B cell (primary cell): ENCODE measurements around the gene MEA1. TPM values are rescaled to one million over a fixed set of nuclear protein-coding genes. Genes with fewer than 3 reads are reported as not detected.
"Not testable (repeated sequence)": the region's sequence is repeated elsewhere in the genome, so short reads cannot be mapped to it uniquely, and the experiment has no call there.

Experiments
- ATAC-seq: fragments of 200-7000 bp; cut with Tn5 transposase; one replicate; pipeline ENCODE4 v1.10.0; 2021; ENCODE audit warnings: low read depth, mild to moderate bottlenecking, moderate number of reproducible peaks, moderate library complexity
- CTCF ChIA-PET: fragments of 350-600 bp; sonication (Branson Sonifier 250); formaldehyde crosslinking; loops from one replicate; lab custom pipeline; 2021; ENCODE audit warnings: antibody characterized with exemption, inconsistent platforms; lab: Charles Lee
- POLR2A ChIA-PET: fragments of 350-600 bp; sonication (Branson Sonifier 250); formaldehyde crosslinking; loops from one replicate; lab custom pipeline; 2021; ENCODE audit warnings: antibody characterized with exemption; lab: Charles Lee
- DNase-seq: peaks from one replicate; pipeline ENCODE4 v3.0.0; 2013
- H2AFZ ChIP-seq: 2 replicates; pipeline ENCODE4 v1.6.1; 2012; ENCODE audit warnings: mild to moderate bottlenecking, low read depth, low read length; ENCODE audit not compliant: insufficient read depth, poor library complexity, severe bottlenecking
- H3K27ac ChIP-seq, 2 donors: 1 replicate in 1 of 2; 2 replicates in 1 of 2; pipeline ENCODE4 v1.5.1; 2012 to 2013; ENCODE audit warnings: low read length in 2 of 2, mild to moderate bottlenecking in 2 of 2, moderate library complexity in 1 of 2
- H3K27me3 ChIP-seq, 4 experiments: fragments of 200-600 bp in 1 of 4; sonication (generic) in 1 of 4; replicated peaks in 1 of 4; 1 replicate in 2 of 4; 2 replicates in 2 of 4; pipeline versions ENCODE4 v1.6.1 to v1.7.0; 2013 to 2016; ENCODE audit warnings: low read length in 3 of 4, mild to moderate bottlenecking in 2 of 4, mixed read lengths in 1 of 4, moderate library complexity in 1 of 4; ENCODE audit not compliant: insufficient read depth in 4 of 4, control insufficient read depth in 3 of 4; ENCODE audit errors: control extremely low read depth in 1 of 4
- H3K36me3 ChIP-seq, 2 experiments: replicated peaks in 1 of 2; 1 replicate in 1 of 2; 2 replicates in 1 of 2; pipeline versions ENCODE4 v1.6.1 to v1.7.1; 2013; ENCODE audit warnings: low read length in 1 of 2; ENCODE audit not compliant: insufficient read depth in 2 of 2, control insufficient read depth in 1 of 2; ENCODE audit errors: control extremely low read depth in 1 of 2, extremely low read depth in 1 of 2
- H3K4me1 ChIP-seq, 2 donors: fragments of 200-600 bp in 1 of 2; sonication (generic) in 1 of 2; 1 replicate in 1 of 2; 2 replicates in 1 of 2; pipeline versions ENCODE4 v1.5.1 to v1.6.1; 2013 to 2017; ENCODE audit warnings: low read length in 2 of 2; ENCODE audit not compliant: control insufficient read depth in 2 of 2, insufficient read depth in 2 of 2
- H3K4me2 ChIP-seq: replicated peaks from 2 replicates; pipeline ENCODE3; 2012; ENCODE audit warnings: mild to moderate bottlenecking, low read depth, low read length; ENCODE audit not compliant: poor library complexity, severe bottlenecking
- H3K4me3 ChIP-seq, 5 experiments: fragments of 200-600 bp in 1 of 5; sonication (generic) in 1 of 5; 1 replicate in 3 of 5; 2 replicates in 2 of 5; pipeline versions ENCODE4 v1.5.1 to v1.7.0; 2011 to 2016; ENCODE audit warnings: low read length in 4 of 5, mild to moderate bottlenecking in 4 of 5, low read depth in 2 of 5, control low read depth in 1 of 5, moderate library complexity in 1 of 5; ENCODE audit not compliant: insufficient read depth in 1 of 5; ENCODE audit errors: control extremely low read depth in 1 of 5, extremely low read depth in 1 of 5
- H3K79me2 ChIP-seq: fragments of 200-600 bp; sonication (generic); one replicate; pipeline ENCODE4 v1.6.0; 2016; ENCODE audit warnings: low read length; ENCODE audit not compliant: control insufficient read depth, insufficient read depth
- H3K9ac ChIP-seq: fragments of 200-600 bp; sonication (generic); 2 replicates; pipeline ENCODE4 v1.6.1; 2017; ENCODE audit warnings: mild to moderate bottlenecking, low read length, moderate library complexity
- H3K9me3 ChIP-seq, 3 donors: one replicate each; pipeline versions ENCODE4 v1.6.1 to v1.7.1; 2013; ENCODE audit warnings: low read length in 2 of 3; ENCODE audit not compliant: control insufficient read depth in 2 of 3, insufficient read depth in 1 of 3; ENCODE audit errors: control extremely low read depth in 1 of 3
- H4K20me1 ChIP-seq: 2 replicates; pipeline ENCODE4 v1.6.0; 2012; ENCODE audit warnings: mild to moderate bottlenecking, low read length; ENCODE audit not compliant: insufficient read depth, control insufficient read depth, poor library complexity, severe bottlenecking
- H3K27ac Mint-ChIP-seq: one replicate; pipeline ENCODE4 v1.8.0; 2021; ENCODE audit warnings: mixed read lengths
- H3K27me3 Mint-ChIP-seq: one replicate; pipeline ENCODE4 v1.8.0; 2021; ENCODE audit warnings: mixed read lengths
- H3K4me1 Mint-ChIP-seq: one replicate; pipeline ENCODE4 v1.8.0; 2021; ENCODE audit warnings: mixed read lengths
- H3K4me3 Mint-ChIP-seq: one replicate; pipeline ENCODE4 v1.8.0; 2021; ENCODE audit warnings: mixed read lengths
- H3K9me3 Mint-ChIP-seq: one replicate; pipeline ENCODE4 v1.8.0; 2022; ENCODE audit warnings: mixed read lengths; ENCODE audit not compliant: insufficient read depth
- CTCF ChIP-seq: fragments of 200-600 bp; IDR thresholded peaks from one replicate; pipeline ENCODE4 v1.8.0; 2022; ENCODE audit warnings: antibody characterized with exemption, mild to moderate bottlenecking
- EZH2 ChIP-seq: IDR thresholded peaks from 2 replicates; pipeline ENCODE4 v1.6.1; 2012; ENCODE audit warnings: borderline replicate concordance, low read depth, mild to moderate bottlenecking, moderate library complexity, low read length; ENCODE audit not compliant: insufficient read depth, poor library complexity, severe bottlenecking
- WGBS: methylation state at CpG from one replicate; pipeline ENCODE4 v1.1.5; 2013; ENCODE audit warnings: missing lambda C conversion rate; ENCODE audit not compliant: insufficient coverage; 5-methylcytosine and 5-hydroxymethylcytosine counted together
- intact Hi-C: fragments of 100-400 bp; cut with micrococcal nuclease; formaldehyde crosslinking; loops from one replicate; pipeline ENCODE4 v1.10.0; 2022
- polyA plus RNA-seq: library from polyadenylated mRNA; depleted of rRNA; stranded (reverse); fragments of >200 nt; gene quantifications from 2 replicates; pipeline ENCODE4 v1.2.3, GENCODE V29; 2012
- total RNA-seq, 2 donors: library from RNA; stranded (reverse); fragments of 120-200 nt in 1 of 2; gene quantifications; 1 replicate in 1 of 2; 2 replicates in 1 of 2; pipeline versions ENCODE4 v1.2.3 to v1.2.4, GENCODE V29; 2013 to 2022

The MEA1 gene
- total and polyA plus RNA-seq, 2 donors (not counting 1 experiment from before 2014, with no cell fraction given), result 35.7 to 36.7 TPM

- Mint-ChIP-seq H3K27ac (no peak overlapping the region), H3K4me3 (no peak overlapping the region), H3K4me1 (peaks cover 9% of the 10 kb centered on the region), H3K9me3 (no peaks in the 10 kb centered on the region), H3K27me3 (no peaks in the 10 kb centered on the region)
- DNase-seq, result no peak
- POLR2A ChIA-PET, result no interaction called here
- Histone ChIP-seq H3K27ac (no peak overlapping the region), H2AFZ (no peak overlapping the region), H3K4me3 (no peak overlapping the region), H3K79me2 (peaks cover 41% of the 10 kb centered on the region), H3K9me3 (no peaks in the 10 kb centered on the region), H3K4me1 (peaks cover 0 to 10% of the 10 kb centered on the region in 2 donors), H3K9ac (no peak overlapping the region), H4K20me1 (no peaks in the 10 kb centered on the region), H3K4me2 (no peak overlapping the region), H3K27me3 (no peaks in the 10 kb centered on the region), H3K36me3 (peaks cover 1 to 41% of the 10 kb centered on the region in 2 experiments)
- TF ChIP-seq CTCF (no peak), EZH2 (no peak)
- CTCF ChIA-PET, result interaction anchor here (0.6 to 0.7 kb wide), 2 partner anchors 8 to 186 kb away, joined by 3 to 4 read pairs; no protein-coding TSS in a partner anchor
- ATAC-seq, result no peak
- intact Hi-C loops, result loop anchor here (5.0 kb wide), 1 partner anchor 136 kb away; no protein-coding TSS in a partner anchor
- 98% methylated on average over 3 of the region's 5 CpGs for WGBS
Measured at GRCh38 chr6:43005844-43006243, 7.9 kb downstream of the MEA1 start.

GRCh38 chr6:43001843-43002242, 11.9 kb downstream of the MEA1 start:
- TF ChIP-seq CTCF, result no peak
- TF ChIP-seq EZH2, result no peak
- CTCF ChIA-PET, result no interaction called here
- H3K79me2 ChIP-seq, result peaks cover 38% of the 10 kb centered on the region
- no peaks in the 10 kb centered on the region for H3K27me3 ChIP-seq
- H3K27me3 Mint-ChIP-seq, result no peaks in the 10 kb centered on the region
- WGBS, result 97% methylated on average over 7 of the region's 8 CpGs
- H3K27ac ChIP-seq, result no peak overlapping the region
- DNase-seq (no peak), ATAC-seq (no peak)
- H4K20me1 ChIP-seq, result no peaks in the 10 kb centered on the region
- no peak overlapping the region for H3K4me3 Mint-ChIP-seq
- H3K4me2 ChIP-seq, result no peak overlapping the region
- H2AFZ ChIP-seq, result no peak overlapping the region
- H3K9me3 Mint-ChIP-seq, result no peaks in the 10 kb centered on the region
- H3K4me1 ChIP-seq, result no peaks in the 10 kb centered on the region
- H3K4me1 Mint-ChIP-seq, result no peaks in the 10 kb centered on the region
- POLR2A ChIA-PET, result no interaction called here
- H3K27ac Mint-ChIP-seq, result no peak overlapping the region
- no peaks in the 10 kb centered on the region for H3K9me3 ChIP-seq
- H3K4me3 ChIP-seq, result no peak overlapping the region
- intact Hi-C loops, result no loop called here
- H3K36me3 ChIP-seq, result peaks cover 0 to 9% of the 10 kb centered on the region in 2 experiments
- no peak overlapping the region for H3K9ac ChIP-seq

GRCh38 chr6:42998205-42998604, 15.5 kb downstream of the MEA1 start:
- H3K36me3 ChIP-seq, H4K20me1 ChIP-seq, H2AFZ ChIP-seq, H3K4me1 ChIP-seq, DNase-seq, H3K27me3 Mint-ChIP-seq, H3K27me3 ChIP-seq, ATAC-seq, H3K9me3 Mint-ChIP-seq, H3K27ac ChIP-seq, H3K4me2 ChIP-seq, H3K9ac ChIP-seq, H3K9me3 ChIP-seq, H3K27ac Mint-ChIP-seq, H3K4me3 Mint-ChIP-seq, H3K4me1 Mint-ChIP-seq, POLR2A ChIA-PET, intact Hi-C loops, H3K4me3 ChIP-seq: not testable (repeated sequence)
- peaks cover 20% of the 10 kb centered on the region for H3K79me2 ChIP-seq
- CTCF ChIA-PET, result interaction anchor here (0.6 kb wide), 1 partner anchor 8 kb away, joined by 3 read pairs; no protein-coding TSS in a partner anchor
- WGBS, result 99% methylated on average over 9 of the region's 9 CpGs
